ENCODE data around the gene SH3RF3.
"Not testable (repeated sequence)": the region's sequence is repeated elsewhere in the genome, so short reads cannot be mapped to it uniquely, and the experiment has no call there.

Gene SH3RF3

GRCh38 chr2:109117181-109117580 lies 11.8 kb upstream of the SH3RF3 start:
- not testable (repeated sequence) for DNase-seq (ENCODE audit: extremely low spot score, insufficient read length, low read depth); FAIRE-seq

- FAIRE-seq, result no peak
- no peak for DNase-seq (ENCODE audit: extremely low spot score, insufficient read length, low read depth)
Observed at GRCh38 chr2:109117780-109118179, 11.2 kb upstream of the SH3RF3 start.

DNA sequence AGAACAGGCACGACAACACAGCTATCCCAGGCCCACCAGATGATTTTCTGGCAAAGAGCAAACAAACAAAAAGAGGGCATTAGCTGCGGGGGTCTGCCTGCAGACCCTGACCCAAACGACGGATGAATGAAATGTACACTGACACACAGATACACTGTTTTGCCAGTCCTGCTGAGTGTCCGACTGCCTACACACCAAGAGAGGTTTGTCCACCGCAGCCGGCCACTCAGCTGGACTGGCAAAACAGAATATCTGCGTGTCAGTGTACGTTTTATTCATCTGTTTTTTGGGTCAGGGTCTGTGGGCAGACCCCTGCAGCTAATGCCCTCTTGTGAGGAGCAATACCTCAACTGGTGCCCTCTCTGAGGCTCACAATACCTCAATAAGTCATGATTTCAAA lies 10.7 kb upstream of the SH3RF3 start:
- FAIRE-seq, result no peak
- no peak for DNase-seq (ENCODE audit: extremely low spot score, insufficient read length, low read depth)

GRCh38 chr2:109120166-109120565 lies 8.8 kb upstream of the SH3RF3 start:
- no peak for FAIRE-seq

GRCh38 chr2:109120686-109121085 lies 8.3 kb upstream of the SH3RF3 start:
- DNase-seq (ENCODE audit: extremely low spot score, insufficient read length, low read depth); FAIRE-seq: not testable (repeated sequence)

More at GRCh38 chr2:109120166-109120565, 8.8 kb upstream of the SH3RF3 start:
- no peak for DNase-seq (ENCODE audit: extremely low spot score, insufficient read length, low read depth)

DNA sequence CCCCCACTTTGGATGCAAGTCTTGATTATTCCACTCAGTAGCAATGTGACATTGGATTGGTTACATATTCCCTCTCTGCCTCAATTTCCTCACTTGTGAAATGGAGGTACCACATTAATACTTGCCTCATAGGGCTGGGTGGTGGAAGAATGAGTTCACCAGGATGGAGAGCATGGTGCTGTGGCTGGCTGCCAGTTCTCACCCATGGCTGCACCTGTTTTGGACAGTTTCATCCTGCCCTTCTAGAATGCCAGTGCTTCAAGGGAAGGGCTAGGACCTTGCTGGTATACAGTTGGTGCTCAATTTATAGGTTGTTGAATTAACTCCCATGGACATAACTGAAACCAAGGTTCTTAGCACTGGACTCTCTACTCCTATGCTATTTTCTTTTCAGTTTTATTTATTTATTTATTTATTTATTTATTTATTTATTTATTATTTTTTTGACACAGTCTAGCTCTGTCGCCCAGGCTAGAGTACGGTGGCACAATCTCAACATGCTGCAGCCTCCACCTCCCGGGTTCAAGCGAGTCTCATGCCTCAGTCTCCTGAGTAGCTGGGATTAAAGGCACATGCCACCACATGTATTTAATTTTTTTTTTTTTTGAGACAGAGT lies 5.3 kb upstream of the SH3RF3 start:
- FAIRE-seq (no peak), DNase-seq (ENCODE audit: extremely low spot score, insufficient read length, low read depth) (no peak)

- FAIRE-seq, result no peak
- DNase-seq (ENCODE audit: extremely low spot score, insufficient read length, low read depth), result no peak
Observed at GRCh38 chr2:109124982-109125592, 3.9 kb upstream of the SH3RF3 start.

DNA sequence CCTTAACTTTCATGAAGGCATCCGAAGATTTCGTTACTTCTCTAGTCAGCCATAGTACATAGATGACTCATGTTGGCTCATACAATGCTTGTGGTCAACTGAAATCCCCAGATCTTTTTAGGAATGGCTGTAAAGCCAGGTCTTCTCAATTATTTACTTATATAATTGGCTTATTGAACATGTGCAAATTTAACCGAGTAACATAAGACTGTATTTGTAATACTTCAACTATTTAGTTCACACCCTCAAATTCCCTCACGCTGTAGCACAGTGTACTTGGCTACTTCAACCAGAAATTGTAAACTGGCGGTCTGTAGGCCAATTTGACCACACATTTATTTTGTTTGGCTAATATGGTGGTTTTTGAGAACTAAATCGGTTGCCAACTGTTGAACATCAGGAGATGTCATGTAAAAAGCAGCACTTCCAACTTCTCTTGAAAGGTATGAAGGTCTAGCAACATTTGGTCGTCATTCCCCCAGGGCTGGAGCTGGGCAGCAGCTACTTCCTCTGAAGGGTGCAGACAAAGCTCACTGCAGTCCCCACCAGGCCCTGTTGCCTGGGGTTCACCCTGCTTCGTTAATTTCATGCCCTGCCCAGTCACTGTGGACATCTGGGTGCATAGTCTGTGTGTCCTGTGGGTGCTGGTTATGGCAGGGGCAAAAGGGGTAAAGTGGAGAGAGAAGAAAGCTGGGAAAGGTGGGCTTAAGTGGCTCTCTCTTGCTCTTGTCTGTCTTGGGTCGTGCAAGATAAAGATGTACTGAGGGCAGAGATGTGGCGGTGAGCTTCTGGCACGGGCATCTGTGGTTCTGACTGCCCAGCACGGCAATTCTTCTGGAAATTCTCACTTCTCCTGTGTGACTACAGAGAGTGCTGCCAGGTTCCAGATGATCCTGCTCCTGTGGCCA lies 3.2 kb upstream of the SH3RF3 start:
- FAIRE-seq (no peak), DNase-seq (ENCODE audit: extremely low spot score, insufficient read length, low read depth) (no peak)

DNA sequence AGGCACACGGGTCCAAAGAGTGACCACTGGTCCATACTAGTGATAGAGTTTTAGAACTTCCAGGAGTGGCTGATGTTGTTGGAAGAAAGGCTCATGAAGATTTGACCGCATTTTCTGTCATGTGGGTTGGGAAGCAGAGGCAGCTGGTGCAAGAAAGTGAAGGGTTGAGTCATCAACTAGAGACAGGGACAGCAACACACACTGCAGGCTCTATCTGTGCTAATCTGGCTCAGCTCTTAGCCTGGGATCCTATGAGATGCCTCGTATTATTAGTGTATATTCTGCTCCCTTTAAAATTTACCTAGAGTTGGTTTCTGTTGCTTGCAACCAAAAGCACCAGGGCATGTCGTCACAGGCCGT lies 2.5 kb upstream of the SH3RF3 start:
- no peak for FAIRE-seq
- no peak for DNase-seq (ENCODE audit: extremely low spot score, insufficient read length, low read depth)

- FAIRE-seq, result no peak
- no peak for DNase-seq (ENCODE audit: extremely low spot score, insufficient read length, low read depth)
Observed at GRCh38 chr2:109127556-109127955, 1.4 kb upstream of the SH3RF3 start.

- DNase-seq (ENCODE audit: extremely low spot score, insufficient read length, low read depth) (peak; percentile 65), FAIRE-seq (peak; percentile 75)
Observed at GRCh38 chr2:109128048-109128615, 873 bp upstream of the SH3RF3 start.

- FAIRE-seq (no peak), DNase-seq (ENCODE audit: extremely low spot score, insufficient read length, low read depth) (no peak)
Observed at GRCh38 chr2:109129356-109129920, 433 bp downstream of the SH3RF3 start.

GRCh38 chr2:109129921-109130722 lies 1.1 kb downstream of the SH3RF3 start:
- FAIRE-seq (no peak), DNase-seq (ENCODE audit: extremely low spot score, insufficient read length, low read depth) (no peak)

GRCh38 chr2:109130723-109130995 lies 1.7 kb downstream of the SH3RF3 start:
- DNase-seq (ENCODE audit: extremely low spot score, insufficient read length, low read depth), result no peak
- FAIRE-seq, result no peak

GRCh38 chr2:109131777-109132176 lies 2.8 kb downstream of the SH3RF3 start:
- DNase-seq (ENCODE audit: extremely low spot score, insufficient read length, low read depth) (no peak), FAIRE-seq (no peak)

DNA sequence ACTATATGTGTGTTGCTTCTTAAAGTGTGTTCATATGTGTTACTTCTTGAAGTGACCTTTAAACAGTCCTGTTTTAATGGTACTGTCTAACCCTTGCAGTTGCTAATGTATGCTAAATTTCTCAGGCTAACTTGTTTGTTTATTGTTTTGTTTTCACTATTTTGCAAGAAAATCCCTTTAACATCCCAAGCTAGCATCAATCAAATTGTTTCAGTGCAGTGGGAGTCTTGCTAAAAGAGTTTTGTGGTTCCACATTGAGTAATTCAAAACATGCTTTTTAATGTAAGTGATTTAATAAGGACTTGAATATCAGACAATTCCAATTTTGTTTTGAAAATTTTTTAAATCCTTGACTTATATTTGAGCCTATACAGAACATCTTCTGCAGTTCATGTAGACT lies 3.6 kb downstream of the SH3RF3 start:
- DNase-seq (ENCODE audit: extremely low spot score, insufficient read length, low read depth), result no peak

GRCh38 chr2:109133746-109134145 lies 4.7 kb downstream of the SH3RF3 start:
- FAIRE-seq (no peak), DNase-seq (ENCODE audit: extremely low spot score, insufficient read length, low read depth) (no peak)

More for the DNA sequence above, 3.6 kb downstream of the SH3RF3 start:
- FAIRE-seq, result no peak

DNA sequence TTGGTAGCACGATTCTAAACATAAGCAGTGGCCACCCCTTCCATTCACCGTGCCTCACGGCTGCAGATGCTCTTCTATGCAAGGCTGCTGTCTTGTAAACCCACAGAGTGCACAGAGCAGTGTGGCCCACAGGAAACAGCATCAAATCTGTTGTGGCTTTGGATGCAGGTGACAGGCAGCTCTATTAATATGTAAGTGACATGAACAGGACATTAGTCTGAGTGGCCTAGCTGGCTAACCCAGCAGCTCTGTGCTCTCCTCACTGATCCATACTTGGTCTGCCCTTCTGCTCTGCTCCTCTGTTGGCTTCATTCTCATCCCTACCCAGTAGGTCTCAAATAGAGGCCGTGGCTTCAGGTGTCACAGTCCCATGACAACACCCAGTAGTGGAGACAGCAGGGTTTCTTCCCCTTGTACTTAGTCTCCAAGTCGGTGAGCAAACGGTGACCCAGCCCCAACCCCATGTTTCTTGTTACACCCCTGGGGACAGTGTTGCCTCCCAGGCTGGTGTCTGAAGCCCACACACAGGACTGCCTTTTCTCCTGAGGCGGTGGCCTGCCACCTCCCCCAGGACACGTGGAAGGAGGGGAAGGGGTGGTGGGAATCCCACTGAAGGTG lies 5.8 kb downstream of the SH3RF3 start:
- peak; percentile 72 for FAIRE-seq
- no peak for DNase-seq (ENCODE audit: extremely low spot score, insufficient read length, low read depth)

All from GM18507 (cell line).